ENCODE data around the gene SH3BP2.

Gene SH3BP2

DNA sequence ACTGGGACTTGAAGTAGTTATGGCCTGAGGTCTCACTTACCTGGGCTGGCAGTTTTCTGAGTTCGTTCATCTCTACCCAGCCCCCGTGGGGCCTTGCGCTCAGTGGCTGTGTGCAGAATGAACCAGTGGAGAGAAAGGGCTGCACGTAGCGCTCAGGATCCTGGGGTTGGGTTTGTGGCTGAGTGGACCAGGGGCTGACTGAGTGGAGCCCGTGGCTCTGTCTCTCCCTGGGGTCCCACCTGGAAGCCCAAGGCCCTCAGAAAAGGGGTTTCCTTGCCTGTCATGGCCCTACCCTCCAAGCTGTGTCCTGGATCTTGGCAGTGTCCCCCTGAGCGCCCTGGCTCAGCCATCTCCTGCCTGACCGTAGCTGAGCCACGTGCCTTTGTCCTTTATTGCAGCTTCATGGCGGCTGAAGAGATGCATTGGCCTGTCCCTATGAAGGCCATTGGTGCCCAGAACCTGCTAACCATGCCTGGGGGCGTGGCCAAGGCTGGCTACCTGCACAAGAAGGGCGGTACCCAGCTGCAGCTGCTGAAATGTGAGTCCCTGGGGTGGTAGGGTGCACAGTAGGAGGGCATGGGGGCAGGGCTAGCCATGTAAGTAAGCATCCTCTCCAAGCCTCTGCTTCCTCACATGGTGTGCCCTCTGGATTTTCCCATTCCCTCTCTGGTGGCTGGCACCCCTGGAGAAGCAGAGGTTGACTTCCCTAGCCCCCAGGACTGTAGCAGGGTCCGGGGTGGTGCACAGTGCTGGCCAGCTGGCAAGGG is 27.5 kb downstream of the SH3BP2 start:
- no peak for DNase-seq

DNA sequence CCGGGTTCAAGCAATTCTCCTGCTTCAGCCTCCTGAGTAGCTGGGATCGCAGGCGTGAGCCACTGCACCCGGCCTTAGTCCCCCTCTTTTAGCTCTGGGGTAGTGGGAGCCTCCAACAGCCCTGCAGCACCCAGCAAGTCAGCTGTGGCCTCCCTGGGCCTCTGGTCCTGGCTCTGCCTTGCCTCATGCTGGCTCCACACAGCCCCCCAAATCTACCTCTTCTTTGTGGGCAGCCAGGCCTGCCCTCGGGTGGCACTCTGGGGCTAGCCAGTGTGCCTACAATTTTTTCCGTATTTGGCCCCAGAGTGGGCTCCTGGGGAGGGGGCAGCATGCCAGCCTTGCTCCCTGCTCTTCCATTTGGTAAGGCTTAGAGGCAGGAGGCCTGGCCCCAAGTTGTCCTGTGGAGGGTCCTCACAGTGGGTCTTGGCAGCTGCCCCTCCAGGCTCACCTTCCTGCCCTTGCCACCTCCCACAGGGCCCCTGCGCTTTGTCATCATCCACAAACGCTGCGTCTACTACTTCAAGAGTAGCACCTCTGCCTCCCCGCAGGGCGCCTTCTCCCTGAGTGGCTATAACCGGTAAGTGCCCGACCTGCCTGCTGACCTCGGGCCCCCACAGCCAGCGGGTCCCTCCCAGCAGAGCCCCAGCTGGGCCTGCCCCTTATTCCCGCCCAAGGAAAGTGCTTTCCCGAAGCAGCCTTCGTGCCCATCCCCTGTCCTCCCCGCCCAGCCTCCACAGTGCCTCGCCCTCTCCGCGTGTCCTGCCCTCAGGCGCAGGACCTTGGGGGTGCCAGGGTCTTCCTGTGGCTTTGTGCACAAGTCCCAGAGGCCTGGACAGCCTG is 29.8 kb downstream of the SH3BP2 start:
- DNase-seq = no peak

DNA sequence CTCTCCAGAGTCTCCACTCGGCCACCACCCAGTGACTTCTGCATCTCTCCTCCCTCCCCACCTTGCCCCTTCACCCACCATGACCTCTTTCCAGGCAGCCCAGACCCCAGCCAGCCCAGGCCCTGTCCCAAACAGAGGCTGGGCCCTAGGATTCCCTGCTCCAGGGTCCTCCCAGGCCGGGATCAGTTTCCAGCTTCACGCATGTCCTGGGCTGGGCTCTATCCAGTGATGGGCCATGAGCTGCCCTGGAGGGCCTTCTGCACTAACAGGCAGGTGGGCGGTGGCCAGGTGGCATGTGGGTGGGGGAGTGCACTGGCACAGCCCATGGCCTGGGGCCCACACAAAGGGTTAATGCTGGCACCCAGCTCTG is 30.4 kb downstream of the SH3BP2 start:
- DNase-seq = no peak

DNA sequence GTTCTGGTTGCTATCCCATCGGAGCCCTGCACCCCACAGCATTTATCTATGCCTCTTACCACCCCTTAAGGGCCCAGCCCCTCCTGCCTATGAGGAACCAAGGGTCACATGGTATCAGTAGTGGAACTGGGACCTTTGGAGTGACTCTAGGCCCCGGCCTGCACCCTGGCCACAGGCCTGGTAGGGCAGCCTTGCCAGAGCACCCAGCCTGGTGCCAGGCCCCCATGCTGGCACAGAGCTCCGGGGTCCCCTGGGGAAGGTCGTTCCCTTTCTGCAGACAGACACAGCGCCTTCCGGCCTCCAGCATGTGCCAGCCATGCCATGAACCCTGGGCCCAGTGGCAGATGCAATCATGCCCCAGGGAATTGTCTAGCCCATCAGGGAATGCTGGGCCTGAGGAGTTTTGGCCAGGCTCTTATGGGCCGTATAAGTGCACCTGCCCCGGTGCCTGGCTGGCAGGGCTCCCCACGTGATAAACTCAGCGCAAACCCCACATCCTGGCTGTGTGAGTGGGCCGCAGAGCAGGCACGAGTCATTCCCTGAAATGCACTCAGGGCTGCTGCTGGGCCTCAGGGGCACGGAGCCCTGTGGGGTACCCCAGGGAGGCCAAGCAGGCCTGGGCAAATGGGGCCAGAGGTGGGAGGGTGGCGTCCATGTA is 30.9 kb downstream of the SH3BP2 start:
- DNase-seq = no peak

DNA sequence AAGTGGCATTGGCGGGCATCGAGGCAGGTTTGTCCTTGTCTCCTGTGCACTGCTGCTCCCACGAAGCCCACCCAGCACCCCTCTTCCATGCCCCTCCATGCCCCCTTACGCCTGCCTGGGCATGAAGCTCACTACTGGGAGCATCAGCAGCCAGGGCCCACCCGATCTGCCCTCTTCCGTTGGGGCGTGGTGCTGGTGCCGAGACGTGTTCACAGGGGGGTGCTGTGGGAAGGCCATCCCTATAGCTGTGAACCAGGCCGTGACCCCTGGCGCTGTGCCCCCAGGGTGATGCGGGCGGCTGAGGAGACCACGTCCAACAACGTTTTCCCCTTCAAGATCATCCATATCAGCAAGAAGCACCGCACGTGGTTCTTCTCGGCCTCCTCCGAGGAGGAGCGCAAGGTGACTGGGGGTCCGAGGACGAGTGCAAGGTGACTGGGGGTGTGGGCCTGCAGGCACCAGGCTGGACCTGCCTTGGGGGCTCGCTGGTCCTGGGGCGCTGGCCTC is 31.5 kb downstream of the SH3BP2 start:
- DNase-seq = no peak

DNA sequence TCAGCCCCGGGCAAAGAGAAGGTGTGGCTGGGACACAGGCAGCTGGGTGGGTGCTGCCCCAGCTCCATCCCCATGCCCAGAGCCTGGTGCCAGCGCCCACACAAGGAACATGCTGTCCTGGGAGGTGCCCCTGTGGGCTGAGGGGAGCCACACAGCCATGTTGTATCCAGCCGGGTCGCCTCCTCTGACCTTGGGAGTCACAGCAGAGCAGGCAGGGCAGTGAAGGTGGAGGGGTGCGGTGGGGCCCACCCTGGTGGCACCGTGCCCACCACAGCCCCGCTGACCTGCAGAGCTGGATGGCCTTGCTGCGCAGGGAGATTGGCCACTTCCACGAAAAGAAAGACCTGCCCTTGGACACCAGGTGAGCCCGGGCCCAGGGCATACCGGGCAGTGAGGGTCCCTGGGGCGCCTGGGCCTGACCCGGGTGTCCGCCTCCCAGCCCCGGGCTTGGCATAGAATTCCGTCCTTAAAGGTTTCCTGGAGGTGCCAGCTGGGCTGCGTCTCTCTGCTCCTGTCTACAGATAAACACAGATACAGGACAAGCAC is 32.0 kb downstream of the SH3BP2 start:
- DNase-seq = no peak

DNA sequence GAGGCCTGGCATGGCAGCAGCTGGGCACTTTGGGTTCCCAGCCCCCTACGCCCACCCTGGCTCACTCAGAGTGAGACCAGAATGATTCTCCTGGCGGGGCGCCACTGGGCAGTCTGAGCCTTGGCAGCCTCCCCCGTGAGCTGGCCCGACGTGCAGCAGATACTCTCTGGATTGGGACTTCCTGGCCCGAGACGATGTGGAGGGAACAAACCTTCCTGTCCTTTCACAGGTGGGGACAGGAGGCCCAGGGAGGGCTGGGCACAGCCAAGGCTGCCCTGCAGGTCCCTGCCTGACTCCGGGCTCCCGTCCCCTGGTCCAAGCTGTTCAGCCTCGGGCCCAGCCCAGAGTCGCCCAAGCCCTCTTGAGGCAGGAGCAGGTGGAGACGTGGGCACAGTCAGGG is 32.9 kb downstream of the SH3BP2 start:
- no peak for DNase-seq

DNA sequence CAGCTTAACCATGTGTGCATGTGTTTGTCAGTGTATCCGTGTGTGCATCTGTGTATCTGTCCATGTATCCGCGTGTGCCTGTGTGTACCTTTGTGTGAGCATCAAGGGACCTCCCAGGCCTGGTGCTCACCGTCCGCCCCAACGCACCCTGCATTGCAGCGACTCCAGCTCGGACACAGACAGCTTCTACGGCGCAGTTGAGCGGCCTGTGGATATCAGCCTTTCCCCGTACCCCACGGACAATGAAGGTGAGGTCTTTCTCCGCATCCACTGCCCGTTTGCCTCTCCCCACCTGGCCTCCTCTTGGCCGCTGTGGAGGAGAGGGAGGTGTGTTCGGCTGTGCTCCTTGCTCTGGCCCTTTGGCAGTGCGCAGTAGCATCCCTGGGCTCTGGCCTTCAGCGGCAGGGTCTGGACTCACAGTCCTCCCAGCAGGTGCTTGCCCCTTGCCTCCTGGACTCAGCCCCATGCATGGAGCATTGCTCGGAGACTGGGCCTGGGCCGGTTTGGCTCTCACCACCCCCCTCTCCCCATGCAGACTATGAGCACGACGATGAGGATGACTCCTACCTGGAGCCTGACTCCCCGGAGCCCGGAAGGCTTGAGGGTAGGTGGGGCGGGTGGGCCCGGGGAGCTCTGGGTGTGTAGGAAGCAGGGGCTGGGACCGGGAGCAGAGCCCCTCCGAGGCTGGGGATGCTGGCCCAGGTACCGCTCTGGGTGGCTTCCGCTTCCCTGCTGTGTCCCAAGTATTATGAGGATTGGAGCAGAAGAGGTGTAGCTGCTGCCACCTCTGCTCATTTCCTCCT is 34.4 kb downstream of the SH3BP2 start:
- DNase-seq = no peak

DNA sequence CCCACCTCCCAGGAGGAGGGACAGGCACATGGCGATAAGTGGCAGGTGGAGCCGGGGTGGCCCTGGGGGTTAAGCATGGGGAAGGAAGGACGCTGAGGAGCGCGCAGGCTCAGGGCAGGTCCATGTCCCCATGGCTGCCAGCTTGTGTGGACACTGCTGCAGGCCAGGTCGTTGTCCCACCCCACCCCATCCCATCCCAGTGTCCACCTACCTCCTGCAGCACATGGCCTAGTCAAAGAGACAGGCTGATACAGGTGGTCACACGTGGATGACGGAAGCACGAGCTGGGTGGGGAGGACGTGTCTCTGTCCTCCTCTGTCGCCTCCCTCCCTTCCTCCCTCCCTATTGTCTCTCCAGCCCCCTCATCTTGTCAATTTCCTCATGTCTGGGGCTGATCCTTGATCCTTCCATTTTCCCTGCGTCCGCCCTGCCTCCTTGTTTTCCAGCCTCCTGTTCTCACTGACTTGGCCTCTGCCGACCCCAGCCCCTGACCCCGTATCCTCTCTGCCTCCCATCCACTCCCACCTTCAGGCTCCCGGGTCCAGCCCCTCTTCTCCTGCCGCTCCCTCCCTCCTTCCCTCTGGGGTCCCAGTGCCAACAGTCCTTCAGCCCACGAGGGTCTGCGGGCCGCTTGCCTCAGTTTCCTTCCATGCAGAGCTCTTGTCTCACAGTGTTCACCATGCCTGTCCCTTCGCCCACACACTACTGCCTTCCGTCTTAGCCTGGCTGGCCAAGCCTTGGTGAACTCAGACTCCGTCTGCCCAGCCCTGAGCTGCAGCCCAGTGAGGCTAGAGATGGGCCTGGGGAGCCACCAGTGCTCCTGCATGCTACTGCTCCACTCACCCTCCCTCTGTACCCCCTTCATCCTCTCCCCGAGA is 35.2 kb downstream of the SH3BP2 start:
- no peak for DNase-seq

DNA sequence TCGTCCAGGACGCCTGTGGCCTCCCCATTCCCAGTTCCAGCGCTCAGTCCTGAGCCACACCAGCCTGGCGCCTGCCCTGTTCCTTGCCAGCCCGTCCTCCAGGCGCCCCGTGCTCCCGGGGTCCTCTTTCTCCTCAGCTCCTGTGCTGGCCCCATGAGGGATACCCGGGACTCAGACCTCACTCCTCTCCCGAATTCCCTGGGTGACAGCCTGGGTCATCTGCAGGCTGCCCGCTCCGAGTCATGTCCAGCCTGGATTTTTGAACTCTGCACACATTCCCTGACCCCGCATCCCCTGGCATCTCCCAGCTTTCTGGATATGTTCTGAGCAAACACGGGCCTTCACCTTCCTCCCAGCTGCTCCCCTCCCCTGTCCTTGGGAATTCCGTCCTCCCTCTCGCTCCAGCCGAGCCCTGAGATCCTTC is 35.9 kb downstream of the SH3BP2 start:
- no peak for DNase-seq

DNA sequence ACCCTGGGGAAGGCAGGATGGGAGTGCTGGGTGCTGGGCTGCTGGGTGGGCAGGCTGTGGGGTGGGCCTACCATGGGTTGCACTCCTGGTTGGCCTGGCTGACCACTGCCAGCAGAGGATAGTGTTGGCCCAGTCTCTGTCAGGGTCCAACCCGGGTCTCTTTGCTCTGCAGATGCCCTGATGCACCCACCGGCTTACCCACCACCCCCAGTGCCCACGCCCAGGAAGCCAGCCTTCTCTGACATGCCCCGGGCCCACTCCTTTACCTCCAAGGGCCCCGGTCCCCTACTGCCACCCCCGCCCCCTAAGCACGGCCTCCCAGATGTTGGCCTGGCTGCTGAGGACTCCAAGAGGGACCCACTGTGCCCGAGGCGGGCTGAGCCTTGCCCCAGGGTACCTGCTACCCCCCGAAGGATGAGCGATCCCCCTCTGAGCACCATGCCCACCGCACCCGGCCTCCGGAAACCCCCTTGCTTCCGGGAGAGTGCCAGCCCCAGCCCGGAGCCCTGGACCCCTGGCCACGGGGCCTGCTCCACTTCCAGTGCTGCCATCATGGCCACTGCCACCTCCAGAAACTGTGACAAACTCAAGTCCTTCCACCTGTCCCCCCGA is 36.5 kb downstream of the SH3BP2 start:
- no peak for DNase-seq

DNA sequence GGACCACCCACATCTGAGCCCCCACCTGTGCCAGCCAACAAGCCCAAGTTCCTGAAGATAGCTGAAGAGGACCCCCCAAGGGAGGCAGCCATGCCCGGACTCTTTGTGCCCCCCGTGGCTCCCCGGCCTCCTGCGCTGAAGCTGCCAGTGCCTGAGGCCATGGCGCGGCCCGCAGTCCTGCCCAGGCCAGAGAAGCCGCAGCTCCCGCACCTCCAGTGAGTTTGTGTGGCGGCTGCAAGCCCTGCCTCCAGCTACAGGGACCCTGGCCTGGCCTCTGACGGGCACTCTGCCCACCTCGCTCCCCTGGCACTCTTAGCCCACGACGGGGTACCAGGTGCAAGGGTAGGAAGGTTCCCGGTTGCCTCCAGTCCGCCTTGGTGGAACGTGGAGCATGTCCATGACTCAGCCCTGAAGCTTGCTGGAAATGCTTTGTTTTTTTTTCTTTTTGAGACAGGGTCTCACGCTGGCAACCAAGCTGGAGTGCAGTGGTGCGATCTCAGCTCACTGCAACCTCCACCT is 37.1 kb downstream of the SH3BP2 start:
- no peak for DNase-seq

DNA sequence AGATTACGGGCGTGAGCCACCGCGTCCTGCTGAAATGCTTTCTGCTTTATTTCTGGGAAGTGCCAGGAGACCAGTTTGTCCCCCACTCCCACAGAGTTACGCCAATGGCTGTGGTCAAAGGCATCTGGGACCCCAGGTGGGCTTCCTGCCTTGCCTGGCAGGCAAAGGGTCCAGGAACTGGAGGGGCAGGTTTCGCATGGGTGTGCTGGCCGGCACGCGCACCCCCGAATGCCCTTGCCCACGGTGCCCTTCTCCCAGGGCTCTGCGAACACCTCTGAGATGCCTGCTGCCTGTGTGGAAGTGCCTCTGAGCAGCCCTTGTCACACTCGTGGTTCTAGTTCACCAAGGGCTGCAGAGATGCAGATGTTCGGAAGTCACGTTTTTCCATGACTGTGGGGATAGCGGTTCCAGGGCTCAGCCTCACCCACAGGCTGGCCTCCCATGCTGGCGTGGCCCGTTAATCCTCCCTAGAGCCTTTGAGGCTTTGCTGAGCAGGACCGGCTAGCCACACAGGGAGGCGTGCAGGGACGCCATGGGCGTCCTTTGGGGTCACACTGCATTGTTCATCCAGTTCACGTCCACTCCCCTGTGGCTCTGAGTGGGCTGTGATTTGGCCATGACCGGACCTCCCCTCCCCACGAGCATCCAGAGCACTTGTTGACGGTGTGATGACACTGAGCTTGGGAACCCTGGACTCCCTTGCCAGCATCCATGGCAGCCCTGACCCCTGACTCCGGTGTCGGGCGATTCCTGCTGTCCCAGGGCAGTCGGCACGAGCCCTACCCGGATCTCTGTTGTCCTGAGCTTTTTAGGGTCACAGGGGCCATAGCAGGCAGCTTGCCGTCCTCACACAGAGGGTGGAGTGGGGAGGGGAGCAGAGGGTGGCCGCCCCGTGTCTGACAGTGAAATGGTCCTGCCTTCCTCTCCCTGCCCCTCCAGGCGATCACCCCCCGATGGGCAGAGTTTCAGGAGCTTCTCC is 38.0 kb downstream of the SH3BP2 start:
- DNase-seq = no peak

DNA sequence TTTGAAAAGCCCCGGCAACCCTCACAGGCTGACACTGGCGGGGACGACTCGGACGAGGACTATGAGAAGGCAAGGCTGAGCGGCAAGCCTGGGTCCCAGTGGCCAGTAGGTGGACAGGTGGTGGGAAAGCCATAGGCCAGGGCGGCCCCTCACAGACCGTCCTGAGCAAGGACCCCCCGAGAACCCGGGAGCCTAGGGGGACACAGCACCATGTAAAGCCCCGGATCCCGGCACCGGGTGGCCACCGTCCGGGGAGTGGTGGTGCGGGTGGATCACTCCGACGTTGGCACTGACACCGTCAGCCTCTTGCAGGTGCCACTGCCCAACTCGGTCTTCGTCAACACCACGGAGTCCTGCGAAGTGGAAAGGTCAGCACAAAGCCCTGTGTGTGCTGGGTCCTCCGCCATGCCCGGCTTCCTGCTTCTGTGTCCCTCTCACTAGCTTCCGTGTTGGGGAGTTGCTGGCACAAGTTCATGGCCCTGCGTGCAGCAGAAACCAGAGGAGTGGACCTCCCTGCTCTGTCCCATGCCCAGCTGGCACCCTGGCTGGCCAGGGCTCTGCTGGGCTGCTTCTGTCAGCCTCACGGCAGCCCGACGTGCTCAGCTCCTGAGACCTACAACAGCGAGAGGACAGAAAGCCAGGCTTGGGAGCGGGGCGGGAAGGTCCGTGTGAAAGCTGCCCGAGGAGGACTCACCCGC is 38.9 kb downstream of the SH3BP2 start:
- DNase-seq = no peak

DNA sequence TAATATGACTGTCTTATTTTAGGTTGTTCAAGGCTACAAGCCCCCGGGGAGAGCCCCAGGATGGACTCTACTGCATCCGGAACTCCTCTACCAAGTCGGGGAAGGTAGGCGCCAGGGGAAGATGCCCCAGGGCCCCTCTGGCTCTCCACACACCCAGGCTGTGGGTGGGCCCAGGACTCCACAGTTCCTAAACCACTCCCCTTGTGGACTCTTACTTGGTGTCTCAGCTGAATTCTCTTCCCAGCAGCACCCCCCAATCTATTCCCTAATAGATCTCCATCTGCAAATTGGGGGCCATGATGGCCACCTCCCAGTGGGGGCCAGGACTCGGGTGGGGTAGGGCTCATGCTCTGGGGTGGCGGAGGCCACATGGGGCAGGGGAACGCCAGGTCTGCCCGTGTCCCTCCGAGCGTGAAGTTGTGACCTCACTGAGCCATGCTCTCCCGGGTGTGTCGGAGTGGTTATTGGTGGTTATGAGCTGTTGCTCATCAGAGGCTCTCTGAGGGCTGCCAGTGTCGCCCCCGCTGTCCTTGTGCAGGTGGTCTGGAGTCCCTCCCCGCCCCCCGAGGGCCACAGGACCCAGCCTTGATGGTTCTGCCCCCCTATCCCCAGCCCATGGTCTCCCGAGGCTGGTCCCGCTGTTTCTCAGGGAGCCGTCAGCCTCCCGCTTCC is 39.6 kb downstream of the SH3BP2 start:
- no peak for DNase-seq

DNA sequence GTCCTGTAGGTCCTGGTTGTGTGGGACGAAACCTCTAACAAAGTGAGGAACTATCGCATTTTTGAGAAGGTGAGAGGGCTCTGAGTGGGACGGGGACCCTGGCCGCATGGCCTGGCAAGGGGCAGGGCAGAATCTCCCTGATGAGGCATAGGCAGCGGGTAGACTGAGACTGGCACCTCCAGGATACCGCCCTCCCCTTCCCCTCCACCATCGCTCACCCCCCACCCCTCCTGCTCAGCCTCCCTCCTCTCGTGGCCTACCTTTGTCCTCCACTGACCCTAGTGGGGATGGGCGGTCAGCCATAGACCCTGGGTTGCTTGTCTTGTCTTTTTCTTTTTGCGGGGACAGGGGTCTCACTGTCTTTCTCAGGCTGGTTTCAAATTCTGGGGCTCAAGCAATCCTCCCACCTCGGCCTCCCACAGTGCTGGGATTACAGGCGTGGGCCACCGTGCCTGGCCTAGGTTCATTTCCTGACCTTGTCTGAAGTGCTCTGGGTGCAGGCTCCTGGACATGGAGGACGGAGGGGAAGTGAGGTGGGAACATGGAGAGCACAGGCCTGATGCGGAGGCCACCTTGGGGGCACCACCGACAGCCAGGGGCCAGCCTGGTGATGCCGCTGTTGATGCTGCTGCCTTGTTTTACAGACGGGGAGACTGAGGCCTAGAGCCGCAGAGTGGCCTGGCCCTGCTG is 40.2 kb downstream of the SH3BP2 start:
- DNase-seq = no peak

DNA sequence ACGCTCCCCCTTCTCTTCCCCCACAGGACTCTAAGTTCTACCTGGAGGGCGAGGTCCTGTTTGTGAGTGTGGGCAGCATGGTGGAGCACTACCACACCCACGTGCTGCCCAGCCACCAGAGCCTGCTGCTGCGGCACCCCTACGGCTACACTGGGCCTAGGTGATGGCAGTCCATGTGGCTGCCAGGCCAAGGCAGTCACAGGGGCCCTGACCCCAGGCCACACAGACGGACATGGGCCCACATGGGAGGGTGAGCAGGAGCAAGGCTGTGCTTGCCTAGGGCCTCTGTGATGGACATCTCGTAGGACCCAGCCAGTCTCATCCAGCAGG is 40.8 kb downstream of the SH3BP2 start:
- no peak for DNase-seq

Measured in NCI-H446 treated with DMSO at 0.1 percent for 48 hours (cell line).